Activated CD4-positive, alpha-beta T cell treated with anti-CD3 and anti-CD28 coated beads, Interleukin-2, amount 50 U/mL, for 24 hours (primary cell): ENCODE results near the gene ICAM3.
"Not testable (repeated sequence)": the region's sequence is repeated elsewhere in the genome, so short reads cannot be mapped to it uniquely, and the experiment has no call there.

Source experiments
- DNase-seq, 2 donors: peaks; one replicate each; pipeline ENCODE4 v3.0.0-alpha.2; 2020; ENCODE audit warnings: low read depth in 1 of 2, low spot score in 1 of 2

Gene ICAM3

GRCh38 chr19:10339380-10339960 lies at the start of gene ICAM3:
TSS of gene ICAM3 (minus strand) at chr19:10339624. CDS start at chr19:10339614, 10 bp downstream.
- peak in 1 of 2 donors; percentile 56 for DNase-seq

- DNase-seq, result peak; percentile 77 to 79
Measured at GRCh38 chr19:10388957-10389356, 49.5 kb upstream of the ICAM3 start.

- DNase-seq, result no peak
Measured at GRCh38 chr19:10384580-10384979, 45.2 kb upstream of the ICAM3 start.

- not testable (repeated sequence) for DNase-seq
Measured at GRCh38 chr19:10383223-10383499, 43.7 kb upstream of the ICAM3 start.

- peak; percentile 89 to 94 for DNase-seq
Measured at GRCh38 chr19:10380313-10381102, 41.1 kb upstream of the ICAM3 start, which contains the start of gene TYK2. TSS of gene TYK2 (minus strand) at chr19:10380572. CDS start at chr19:10378406, 2,166 bp downstream.

- DNase-seq, result no peak
Measured at GRCh38 chr19:10379880-10380312, 40.5 kb upstream of the ICAM3 start.

GRCh38 chr19:10378124-10378523 lies 38.7 kb upstream of the ICAM3 start:
- no peak for DNase-seq

GRCh38 chr19:10377140-10377640 lies 37.8 kb upstream of the ICAM3 start:
- DNase-seq, result not testable (repeated sequence)

GRCh38 chr19:10374931-10375330 lies 35.5 kb upstream of the ICAM3 start:
- DNase-seq, result no peak

GRCh38 chr19:10372690-10373089 lies 33.3 kb upstream of the ICAM3 start:
- no peak for DNase-seq

GRCh38 chr19:10368101-10368803 lies 28.8 kb upstream of the ICAM3 start:
- DNase-seq, result no peak

- not testable (repeated sequence) for DNase-seq
Measured at GRCh38 chr19:10366950-10367512, 27.6 kb upstream of the ICAM3 start.

GRCh38 chr19:10365518-10365917 lies 26.1 kb upstream of the ICAM3 start:
- DNase-seq, result no peak

- DNase-seq, result no peak
Measured at GRCh38 chr19:10364644-10365043, 25.2 kb upstream of the ICAM3 start.

- no peak for DNase-seq
Measured at GRCh38 chr19:10363789-10364281, 24.4 kb upstream of the ICAM3 start.

- DNase-seq, result no peak
Measured at GRCh38 chr19:10362259-10362658, 22.8 kb upstream of the ICAM3 start.

- DNase-seq, result no peak
Measured at GRCh38 chr19:10361569-10362011, 22.2 kb upstream of the ICAM3 start.

- DNase-seq, result no peak
Measured at GRCh38 chr19:10356431-10356830, 17.0 kb upstream of the ICAM3 start.

GRCh38 chr19:10353793-10354391 lies 14.5 kb upstream of the ICAM3 start:
- peak in 1 of 2 donors; percentile 35 for DNase-seq

- no peak for DNase-seq
Measured at GRCh38 chr19:10352764-10353671, 13.6 kb upstream of the ICAM3 start.
